Sigmoid colon (tissue), 4 donors: Measurements from ENCODE around the gene ACOX2.

Source experiments
- CTCF ChIP-seq, 4 experiments: fragments of 450-650 bp in 3 of 4; fragments of 200-600 bp in 1 of 4; IDR thresholded peaks; one replicate each; pipeline ENCODE4 v1.5.1; 2016 to 2019; ENCODE audit warnings: antibody characterized with exemption in 4 of 4, mild to moderate bottlenecking in 3 of 4, moderate library complexity in 2 of 4
- POLR2A ChIP-seq, 2 donors: fragments of 450-650 bp; IDR thresholded peaks; one replicate each; pipeline ENCODE4 v1.6.1; 2016; ENCODE audit warnings: antibody characterized with exemption in 2 of 2, mild to moderate bottlenecking in 2 of 2, moderate library complexity in 2 of 2
- POLR2AphosphoS5 ChIP-seq, 4 donors: sonication (generic); formaldehyde crosslinking; IDR thresholded peaks; one replicate each; pipeline ENCODE4 v1.6.1; 2017; ENCODE audit warnings: antibody characterized with exemption in 4 of 4

- no peak for TF ChIP-seq POLR2A (IDR thresholded peaks at IDR 0.05)
- no peak for TF ChIP-seq CTCF (IDR thresholded peaks at IDR 0.05)
- TF ChIP-seq POLR2AphosphoS5 (IDR thresholded peaks at IDR 0.05) = no peak
Measured at GRCh38 chr3:58563386-58564035, 26.5 kb upstream of the ACOX2 start.
